HG02623 (cell line): ENCODE data around the gene FAM107B.

Experiments used
- ATAC-seq: cut with Tn5 transposase; IDR thresholded peaks from one replicate; pipeline ENCODE4 v1.9.1; 2021; ENCODE audit warnings: moderate library complexity; ENCODE audit not compliant: unreplicated experiment

FAM107B gene

DNA sequence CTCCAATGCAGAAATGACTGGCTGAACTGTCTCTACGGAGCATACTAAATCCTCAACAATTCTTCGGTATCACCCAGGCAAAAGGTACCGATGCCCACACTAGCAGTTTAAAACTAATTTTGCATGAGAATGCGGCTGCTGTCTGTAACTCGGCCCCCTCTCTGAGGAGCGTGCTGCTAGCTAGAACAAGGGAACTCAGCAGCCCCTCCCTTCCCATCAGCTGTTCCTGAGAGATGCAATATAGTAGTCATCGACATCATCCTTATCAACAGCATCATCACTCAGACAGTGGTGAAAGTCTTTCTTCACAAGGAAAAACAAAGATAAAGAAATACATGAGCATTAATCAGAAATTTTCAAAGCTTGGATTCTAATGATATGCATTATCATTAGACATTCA is 254.9 kb downstream of the FAM107B start:
- no peak for ATAC-seq

DNA sequence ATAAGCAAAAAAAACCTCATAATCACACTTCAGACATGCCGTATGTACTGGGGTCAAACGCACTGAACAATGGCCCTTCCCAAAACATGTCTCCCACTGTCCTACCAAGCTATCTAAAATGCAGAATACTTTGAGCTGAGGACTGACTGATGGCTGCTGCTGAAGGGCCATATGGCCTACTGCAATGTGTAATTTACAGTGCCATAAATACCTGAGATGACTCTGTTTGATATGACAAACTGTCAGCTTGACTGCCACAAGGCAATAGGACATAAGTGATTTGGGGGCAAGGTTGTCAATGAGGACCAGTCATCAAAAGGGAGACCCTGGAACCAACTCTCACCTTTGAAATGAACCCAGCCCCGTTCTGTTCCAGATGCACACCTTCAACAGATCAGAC is 256.5 kb downstream of the FAM107B start:
- no peak for ATAC-seq

DNA sequence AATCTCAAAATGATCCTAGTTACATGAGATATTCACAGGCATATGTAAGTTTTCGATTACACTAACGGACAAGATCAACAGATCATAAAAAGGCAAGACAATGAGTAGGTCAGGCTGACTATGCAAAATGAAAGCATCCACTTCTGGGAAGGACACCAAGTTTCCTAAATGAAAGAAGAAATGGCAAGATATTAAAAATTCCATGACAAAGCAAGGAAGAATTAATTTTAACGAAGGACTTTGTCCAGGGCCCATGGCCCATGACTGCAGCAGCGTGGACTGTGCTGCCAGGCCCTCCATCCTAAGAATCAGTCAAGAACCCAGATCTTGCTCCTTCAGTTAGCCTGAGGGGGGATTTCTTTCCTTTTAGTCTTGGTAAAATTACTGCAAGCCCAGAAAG is 261.6 kb downstream of the FAM107B start:
- ATAC-seq = no peak

DNA sequence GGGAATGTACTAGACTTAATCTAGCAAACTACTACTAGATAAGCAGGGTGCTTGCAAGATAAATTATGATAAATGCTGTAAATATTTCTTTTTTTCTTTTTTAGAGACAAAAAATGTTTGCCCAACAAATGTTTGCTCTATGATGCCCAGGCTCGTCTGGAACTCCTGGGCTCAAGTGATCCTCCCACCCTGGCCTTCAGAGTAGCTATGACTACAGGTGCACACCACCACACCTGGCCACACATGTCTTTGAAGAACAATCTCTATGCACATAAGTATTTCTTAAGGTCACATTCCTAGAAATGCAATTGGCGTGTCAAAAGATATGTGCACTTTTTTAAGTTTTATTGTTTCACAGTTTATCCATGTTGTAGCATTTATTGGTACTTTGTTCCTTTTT is 264.4 kb downstream of the FAM107B start:
- no peak for ATAC-seq

DNA sequence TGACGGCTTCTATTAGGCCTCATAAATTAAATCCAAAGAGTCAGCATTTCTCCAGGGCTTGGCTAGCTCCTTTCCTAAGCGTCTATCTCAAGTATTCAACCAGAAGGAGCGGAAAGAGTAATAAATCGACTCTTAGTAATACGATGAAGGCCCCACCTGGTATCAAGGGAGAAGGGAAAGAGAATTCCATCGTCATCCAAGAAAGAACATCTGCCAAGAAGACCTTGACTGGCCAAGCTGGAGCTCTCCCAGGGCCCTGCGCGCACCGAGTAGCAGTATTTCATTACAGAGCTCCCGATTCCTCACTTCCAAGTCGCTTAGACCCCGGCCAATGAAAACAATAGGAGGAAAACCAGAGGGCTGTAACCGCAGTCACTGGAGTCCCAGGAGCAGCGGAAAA is 266.0 kb downstream of the FAM107B start:
- no peak for ATAC-seq

DNA sequence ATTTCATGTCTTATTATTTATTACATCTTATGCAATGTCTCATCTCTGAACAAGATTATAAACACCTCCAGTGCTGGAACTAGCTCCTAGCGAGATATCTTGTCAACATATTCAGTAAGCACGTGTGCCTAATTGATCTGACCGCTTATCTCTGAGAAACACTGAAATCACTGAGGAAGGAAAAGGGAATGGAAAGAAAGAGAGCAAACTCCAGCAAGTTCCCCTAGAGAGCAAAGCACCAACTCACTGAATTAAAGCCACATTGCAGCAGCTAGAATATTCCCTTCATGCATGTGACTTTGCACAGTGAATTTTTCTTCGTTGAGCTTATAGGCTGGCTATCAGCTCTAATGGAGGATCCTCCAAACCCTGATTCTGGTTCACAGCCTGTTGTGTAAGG is 266.9 kb downstream of the FAM107B start:
- no peak for ATAC-seq

DNA sequence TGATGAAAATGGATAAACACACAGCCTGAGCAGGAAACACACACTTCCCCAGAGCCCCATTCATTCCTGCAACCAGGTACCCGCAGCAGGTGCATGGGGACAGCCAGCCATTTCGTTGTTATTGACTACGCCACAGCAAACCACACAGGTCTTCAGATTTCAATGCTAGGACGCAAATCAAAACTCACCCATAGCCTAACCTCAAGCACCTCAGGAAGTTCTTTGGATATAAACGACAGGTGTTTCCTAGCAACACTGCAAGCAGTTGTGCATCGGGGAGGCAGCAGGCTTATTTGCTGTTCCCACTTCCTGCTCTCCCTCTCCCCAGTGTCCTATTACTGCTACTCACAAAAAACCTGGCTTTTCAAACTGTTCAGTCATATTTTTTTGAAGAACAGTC is 267.5 kb downstream of the FAM107B start:
- ATAC-seq = no peak

DNA sequence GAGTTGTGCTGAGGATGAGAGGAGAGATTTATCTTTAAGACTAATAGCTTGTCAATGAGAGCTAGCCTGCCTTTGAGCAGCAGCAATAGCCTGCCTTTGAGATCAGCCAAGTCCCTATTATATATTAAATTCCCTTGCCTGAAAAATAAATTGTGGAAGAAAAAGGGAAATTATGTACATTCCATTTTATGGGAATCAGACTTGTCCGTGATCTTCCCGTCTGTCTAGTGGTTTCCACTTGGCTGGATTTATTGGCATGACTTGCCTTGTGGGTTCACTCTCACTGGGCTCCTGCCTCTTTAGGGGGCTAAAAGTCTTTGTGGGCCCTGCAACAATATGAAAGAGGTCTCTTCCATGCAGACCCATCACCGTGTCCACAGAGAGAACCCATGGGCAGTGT is 272.3 kb downstream of the FAM107B start:
- no peak for ATAC-seq

DNA sequence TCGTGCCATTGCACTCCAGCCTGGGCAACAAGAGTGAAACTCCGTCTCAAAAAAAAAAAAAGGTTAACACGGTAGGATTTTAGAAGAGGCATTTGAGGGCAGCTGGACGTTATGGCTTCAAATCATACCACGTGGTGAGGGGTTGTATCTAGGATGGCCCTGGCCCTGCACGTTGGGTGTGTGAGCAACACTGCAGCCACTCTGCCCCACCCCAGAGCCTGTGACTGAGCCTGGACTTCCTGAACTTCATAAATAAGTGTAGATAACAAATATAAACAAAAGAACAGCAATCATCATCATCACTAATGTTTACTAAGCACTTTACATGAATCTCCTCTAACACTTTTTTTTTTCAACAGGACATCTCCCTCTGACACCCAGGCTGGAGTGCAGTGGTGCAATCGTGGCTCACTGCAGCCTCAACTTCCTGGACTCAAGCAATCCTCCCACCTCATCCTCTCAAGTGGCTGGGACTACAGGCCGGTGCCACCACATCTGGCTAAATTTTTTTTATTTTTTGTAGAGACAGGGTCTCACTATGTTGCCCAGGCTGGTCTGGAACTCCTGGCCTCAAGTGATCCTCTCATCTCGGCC is 274.4 kb downstream of the FAM107B start:
- no peak for ATAC-seq

DNA sequence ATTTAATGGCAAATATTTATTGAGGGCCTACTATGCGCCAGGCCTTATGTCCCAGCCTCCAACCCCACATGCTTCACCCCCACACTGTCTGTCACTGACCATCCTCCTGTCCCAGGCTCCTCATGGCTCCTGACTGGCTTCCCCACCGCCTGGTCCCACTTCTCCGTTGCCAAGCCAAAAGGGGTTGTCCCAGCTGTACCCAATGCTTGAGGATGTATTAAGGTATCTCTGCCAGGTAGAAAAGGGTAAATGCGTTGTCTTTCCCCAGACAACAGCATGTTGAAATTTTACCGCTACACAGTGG is 275.1 kb downstream of the FAM107B start:
- no peak for ATAC-seq

DNA sequence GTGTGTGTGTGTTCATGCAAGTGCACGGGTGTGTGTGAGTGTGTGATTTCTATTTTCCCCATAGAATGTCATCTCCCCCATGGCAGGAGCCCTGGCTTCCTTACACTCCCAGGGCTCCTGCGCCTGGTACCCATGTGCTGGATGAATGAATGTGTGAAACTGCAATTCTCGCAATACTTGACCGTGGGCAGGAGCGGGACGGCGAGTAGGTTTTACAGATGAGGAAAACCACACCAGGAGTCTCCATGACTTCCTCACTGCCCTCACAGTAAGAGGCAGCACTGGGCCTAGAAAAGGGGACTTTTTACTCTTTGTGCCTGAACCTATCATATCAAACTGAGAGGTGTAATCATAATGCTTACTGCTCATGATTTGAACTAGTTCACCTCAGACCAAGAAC is 276.4 kb downstream of the FAM107B start:
- no peak for ATAC-seq

DNA sequence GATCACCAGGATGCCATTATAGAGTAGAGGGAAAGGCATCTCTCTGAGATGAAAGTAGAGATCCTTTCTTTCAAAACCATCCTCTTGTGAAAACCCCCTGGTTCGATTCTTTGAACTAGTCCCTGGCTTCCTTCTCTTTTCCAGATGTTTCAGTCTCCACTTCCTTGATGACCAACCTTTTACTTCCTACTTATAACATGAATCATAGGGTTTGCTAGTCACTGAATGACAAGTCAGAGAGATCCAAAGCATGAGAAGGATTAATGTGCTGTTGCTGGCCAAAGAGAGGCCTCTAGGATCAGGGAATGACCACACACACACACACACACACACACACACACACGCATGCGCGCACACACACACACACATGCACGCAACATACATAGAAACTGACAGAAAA is 282.9 kb downstream of the FAM107B start:
- no peak for ATAC-seq

DNA sequence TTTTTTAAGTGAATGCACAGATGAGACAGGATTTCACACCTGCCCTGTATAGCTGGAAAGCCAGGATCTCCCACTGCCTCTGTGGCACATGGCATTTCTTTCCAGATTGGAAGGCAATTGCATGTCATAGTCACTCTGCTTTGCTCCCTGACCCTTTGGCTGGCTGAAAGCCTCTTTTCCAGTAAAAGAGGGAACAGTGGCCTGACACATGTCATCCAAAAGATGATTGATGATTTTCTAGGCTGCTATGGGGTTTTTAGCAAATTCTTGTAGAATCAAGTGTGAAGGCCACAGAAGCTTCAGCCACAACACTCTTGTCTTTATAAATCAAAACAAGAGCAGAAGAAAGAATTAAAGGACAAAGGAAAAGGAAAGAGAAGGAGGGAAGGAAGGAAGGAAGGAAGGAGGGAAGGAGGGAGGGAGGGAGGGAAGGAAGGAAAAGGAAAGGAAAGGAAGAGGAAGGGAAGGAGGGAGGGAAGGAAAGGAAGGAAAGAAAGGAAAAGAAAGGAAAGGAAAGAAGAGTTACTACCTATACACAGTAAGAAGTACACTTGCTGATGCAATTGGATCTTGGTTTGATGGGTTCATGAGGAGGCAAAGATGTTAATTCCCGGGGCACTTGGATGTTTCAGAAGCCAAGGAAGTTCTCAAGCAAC is 285.0 kb downstream of the FAM107B start:
- no peak for ATAC-seq

DNA sequence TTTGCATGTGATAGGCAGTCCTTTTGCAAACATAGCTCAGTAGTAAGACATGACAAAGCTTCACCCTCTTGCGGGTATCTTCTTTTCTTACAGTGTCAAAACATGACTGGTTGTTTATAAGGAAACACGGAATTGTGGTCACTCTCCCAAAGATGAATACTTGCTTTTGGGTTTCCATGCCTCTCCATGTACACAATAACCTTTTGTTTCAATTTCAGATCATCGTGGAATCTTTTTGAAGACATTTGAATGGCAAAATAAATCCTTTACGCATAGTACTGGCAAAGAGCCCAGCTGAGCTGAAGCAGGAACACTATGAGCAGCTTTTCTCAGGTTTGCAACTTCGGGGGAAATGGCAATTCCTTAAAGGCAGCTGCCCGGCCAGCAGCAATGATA is 287.2 kb downstream of the FAM107B start:
- no peak for ATAC-seq

DNA sequence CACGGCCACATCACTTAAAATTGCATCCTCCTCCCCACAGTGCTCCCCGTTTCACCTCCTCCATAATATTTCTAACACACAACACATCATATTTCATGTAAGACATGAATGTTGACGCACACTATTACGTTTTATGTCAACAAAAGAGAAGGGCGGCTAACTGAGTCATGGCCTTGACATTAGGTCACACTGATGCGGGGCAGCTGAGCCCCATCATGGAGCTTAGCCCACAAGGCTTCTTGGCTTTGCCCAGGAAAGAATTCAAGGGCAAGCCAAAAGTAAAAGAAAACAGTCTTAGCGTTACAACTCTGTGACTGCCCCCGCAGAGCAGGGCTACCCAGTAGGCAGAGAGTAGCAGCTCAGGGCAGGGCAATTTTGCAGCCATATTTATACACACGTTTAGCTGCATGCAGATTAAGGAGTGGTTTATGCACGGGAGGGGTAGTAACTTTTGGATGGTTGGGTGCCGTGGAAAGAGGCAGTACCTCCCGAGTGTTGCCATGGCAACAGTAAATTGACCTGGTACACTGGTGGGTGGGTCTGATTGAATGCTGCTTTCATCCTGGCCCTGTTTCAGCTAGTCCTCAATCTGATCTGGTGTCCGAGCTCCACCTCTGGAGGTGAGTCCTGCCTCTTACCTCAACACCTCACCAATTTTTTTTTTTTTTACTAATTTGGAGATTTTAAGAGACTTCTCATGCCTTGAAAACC is 287.8 kb downstream of the FAM107B start:
- ATAC-seq = no peak

DNA sequence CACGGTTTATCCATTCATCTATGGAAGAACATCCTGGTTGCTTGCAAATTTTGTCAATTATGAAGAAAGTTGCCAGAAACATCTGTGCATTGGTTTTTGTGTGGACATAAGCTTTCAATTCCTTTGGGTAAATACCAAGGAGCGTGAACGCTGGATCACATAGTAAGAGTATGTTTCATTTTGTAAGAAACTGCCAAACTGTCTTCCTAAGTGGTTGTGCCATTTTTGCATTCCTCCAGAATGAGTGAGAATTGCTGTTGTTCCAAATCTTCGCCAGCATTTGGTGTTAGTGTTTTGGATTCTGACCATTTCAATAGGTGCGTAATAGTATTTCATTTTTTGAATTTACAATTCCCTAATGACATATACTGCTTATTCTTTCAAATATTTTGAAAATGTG is 288.7 kb downstream of the FAM107B start:
- ATAC-seq = no peak

DNA sequence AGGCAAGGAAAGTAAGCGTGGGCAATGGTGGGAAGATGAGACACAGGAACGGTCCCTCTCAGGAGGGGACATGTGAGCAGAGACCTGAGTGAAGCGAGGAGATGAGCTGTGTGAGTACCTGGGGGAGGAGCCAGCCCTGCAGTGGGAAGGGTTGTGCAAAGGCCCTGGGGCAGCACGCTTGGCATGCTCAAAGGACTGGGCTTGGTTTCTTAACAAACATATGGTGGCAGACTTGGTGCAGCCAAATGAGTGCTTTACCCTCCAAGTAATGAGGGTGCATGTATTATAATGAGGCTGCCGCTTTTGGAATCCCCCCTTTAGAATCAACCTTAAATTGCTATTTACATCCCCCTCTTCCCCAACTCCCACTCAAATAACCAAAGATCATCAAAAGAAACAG is 291.3 kb downstream of the FAM107B start:
- ATAC-seq = no peak

DNA sequence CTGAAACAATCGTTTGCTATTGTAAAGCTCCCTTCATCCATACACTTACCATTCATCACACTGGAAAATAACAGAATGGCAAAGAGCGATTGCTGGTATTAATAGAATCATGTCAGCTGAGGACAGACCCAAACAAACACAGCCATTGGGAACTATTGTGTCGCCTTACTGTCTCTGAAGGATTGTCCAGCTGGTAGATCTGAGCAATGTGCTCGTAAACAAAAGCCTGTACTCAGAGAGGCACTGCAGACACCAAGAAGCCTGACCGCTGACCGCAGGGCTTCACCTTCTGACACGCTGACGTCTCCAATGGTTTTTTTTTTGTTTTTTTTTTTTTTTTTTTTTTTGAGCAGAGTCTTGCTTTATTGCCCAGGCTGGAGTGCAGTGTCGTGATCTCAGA is 292.9 kb downstream of the FAM107B start:
- no peak for ATAC-seq

DNA sequence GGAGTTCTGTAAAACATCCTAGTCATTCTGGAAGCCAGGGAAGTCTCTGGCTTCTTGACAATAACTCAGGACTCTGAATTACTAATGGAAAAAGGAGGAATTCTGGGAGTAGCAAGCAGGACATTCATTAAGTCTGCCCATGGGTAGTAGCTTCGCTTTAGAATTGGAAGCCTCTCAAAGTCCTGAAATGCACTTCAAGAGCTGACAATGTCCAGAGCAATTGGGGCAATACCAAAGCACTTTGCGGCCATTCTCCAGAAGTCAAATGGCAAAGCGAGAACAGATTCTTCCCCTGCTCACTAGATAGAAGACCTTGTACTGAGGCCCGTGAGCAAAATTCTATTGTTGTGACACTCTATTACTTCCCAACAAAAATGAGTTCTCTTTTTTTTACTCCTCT is 293.7 kb downstream of the FAM107B start:
- no peak for ATAC-seq

DNA sequence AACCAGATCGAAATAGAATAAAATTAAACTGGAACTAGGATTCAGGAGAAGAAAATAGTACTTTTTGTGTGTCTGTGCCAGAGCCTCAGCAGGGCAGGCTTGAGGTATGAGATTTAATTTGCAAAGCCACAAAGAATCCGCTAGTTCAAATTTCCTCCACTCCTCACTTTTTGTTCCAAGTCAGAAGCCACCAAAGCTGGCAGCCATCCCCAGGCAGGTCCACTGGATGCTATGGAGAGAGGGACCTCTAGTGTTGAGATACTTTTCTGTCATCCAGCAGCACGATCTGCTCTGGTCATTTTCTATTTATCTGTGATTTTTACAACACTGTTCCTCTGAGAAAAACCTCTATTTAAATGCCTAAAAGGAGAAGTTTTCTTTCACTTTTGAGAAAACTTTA is 296.1 kb downstream of the FAM107B start:
- no peak for ATAC-seq

DNA sequence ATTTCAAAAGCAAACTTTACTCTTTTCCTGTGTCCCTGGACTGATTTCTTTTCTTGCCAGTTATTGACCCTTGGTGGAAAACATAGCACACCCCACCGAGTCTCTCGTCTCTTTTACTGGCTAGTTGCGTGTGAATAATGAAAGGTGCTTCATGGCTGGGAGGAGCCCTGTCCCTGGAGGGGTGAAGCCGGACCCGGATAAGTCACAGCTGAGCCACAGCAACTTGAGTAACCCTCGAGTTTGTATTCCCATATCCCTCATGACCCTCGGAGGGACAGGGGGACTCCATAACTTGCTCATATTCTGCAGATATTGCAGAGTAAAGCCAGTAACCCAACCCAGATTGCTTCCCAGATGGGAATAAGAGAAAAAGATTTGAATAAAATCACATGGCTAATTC is 296.5 kb downstream of the FAM107B start:
- ATAC-seq = no peak

DNA sequence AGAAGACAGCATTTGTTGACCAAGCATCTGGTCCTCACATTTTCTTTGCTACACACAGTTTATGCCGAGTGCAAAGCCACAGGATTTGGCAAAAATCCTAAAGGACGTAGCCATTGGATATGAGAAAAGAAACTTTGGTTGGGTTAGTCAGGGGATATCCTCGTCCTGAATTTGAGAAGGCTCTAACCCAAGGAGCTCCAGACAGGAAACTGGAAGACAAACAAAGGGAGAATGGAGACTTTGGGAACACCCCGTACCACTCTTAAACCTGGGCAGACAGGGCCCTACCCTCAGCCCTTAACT is 297.3 kb downstream of the FAM107B start:
- no peak for ATAC-seq
